Gastroesophageal sphincter (tissue), 3 donors: ENCODE results near the gene TACC3.

ENCODE experiments used
- EP300 ChIP-seq: sonication (generic); formaldehyde crosslinking; IDR thresholded peaks from one replicate; pipeline ENCODE4 v1.6.1; 2017; ENCODE audit warnings: antibody characterized with exemption, mild to moderate bottlenecking
- TF ChIP-seq, protein P1 (sequence below), 4 experiments: fragments of 200-600 bp in 2 of 4; fragments of 450-650 bp in 2 of 4; sonication (generic) in 1 of 4; IDR thresholded peaks; one replicate each; pipeline ENCODE4 v1.5.1; 2017 to 2019; ENCODE audit warnings: antibody characterized with exemption in 4 of 4, mild to moderate bottlenecking in 2 of 4, moderate library complexity in 2 of 4

DNA sequence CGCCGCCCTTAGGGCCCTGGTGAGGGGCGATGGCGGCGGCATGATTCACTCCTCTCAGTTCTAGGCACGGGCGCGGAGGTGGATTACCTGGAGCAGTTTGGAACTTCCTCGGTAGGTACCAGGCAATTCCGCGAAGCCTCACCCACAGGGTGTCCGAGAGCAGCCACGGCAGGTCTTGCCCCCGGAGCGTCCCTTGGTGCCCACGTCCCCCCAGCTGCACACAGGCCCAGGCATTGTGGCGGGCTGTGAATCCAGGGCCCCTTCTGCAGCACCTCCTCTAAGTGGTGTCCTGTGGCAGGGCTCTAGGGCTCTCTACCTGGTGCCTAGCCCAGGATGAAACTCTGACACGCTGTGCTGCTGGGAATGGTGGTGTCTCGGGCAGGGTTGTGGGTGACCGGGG lies 13.9 kb downstream of the TACC3 start:
- TF ChIP-seq, protein P1, sequence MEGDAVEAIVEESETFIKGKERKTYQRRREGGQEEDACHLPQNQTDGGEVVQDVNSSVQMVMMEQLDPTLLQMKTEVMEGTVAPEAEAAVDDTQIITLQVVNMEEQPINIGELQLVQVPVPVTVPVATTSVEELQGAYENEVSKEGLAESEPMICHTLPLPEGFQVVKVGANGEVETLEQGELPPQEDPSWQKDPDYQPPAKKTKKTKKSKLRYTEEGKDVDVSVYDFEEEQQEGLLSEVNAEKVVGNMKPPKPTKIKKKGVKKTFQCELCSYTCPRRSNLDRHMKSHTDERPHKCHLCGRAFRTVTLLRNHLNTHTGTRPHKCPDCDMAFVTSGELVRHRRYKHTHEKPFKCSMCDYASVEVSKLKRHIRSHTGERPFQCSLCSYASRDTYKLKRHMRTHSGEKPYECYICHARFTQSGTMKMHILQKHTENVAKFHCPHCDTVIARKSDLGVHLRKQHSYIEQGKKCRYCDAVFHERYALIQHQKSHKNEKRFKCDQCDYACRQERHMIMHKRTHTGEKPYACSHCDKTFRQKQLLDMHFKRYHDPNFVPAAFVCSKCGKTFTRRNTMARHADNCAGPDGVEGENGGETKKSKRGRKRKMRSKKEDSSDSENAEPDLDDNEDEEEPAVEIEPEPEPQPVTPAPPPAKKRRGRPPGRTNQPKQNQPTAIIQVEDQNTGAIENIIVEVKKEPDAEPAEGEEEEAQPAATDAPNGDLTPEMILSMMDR (IDR thresholded peaks at IDR 0.05): no peak
- no peak for TF ChIP-seq EP300
